ENCODE data around the gene PLEKHJ1.

DNA sequence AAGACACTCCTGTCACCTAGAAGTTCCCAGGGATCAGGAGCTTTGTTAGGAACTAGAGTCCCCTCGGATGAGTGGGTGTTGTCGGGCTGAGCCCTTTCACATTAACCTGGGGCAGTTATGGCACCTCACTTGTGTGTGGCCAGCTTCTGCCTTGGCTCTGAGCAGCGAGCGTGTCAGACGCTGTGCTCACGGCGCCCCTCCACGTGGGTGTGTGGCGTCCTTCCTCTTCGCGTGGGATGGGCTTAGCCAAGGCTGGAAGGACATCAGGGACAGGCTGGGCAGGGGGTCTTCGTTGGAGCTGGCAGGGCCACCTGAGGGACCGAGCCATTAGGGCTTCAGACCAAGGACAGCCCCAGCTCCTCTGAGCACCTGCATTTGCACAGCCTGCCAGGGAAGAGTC lies 49.0 kb downstream of the PLEKHJ1 start:
- TF ChIP-seq, protein P1, sequence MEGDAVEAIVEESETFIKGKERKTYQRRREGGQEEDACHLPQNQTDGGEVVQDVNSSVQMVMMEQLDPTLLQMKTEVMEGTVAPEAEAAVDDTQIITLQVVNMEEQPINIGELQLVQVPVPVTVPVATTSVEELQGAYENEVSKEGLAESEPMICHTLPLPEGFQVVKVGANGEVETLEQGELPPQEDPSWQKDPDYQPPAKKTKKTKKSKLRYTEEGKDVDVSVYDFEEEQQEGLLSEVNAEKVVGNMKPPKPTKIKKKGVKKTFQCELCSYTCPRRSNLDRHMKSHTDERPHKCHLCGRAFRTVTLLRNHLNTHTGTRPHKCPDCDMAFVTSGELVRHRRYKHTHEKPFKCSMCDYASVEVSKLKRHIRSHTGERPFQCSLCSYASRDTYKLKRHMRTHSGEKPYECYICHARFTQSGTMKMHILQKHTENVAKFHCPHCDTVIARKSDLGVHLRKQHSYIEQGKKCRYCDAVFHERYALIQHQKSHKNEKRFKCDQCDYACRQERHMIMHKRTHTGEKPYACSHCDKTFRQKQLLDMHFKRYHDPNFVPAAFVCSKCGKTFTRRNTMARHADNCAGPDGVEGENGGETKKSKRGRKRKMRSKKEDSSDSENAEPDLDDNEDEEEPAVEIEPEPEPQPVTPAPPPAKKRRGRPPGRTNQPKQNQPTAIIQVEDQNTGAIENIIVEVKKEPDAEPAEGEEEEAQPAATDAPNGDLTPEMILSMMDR (IDR thresholded peaks at IDR 0.05), result no peak
- TF ChIP-seq RCOR1 (IDR thresholded peaks at IDR 0.05; ENCODE audit: low read depth, low read length), result no peak
- no peak for TF ChIP-seq HMGXB4 (CRISPR knock-in tag; IDR thresholded peaks at IDR 0.05; ENCODE audit: borderline replicate concordance)
- no peak for TF ChIP-seq BCL3 (IDR thresholded peaks at IDR 0.05)

Data from A549 (cell line).